HG03139 (cell line): ENCODE data around the gene SLC35F6.

Source experiments
- ATAC-seq: cut with Tn5 transposase; IDR thresholded peaks from one replicate; pipeline ENCODE4 v1.9.1; 2021; ENCODE audit not compliant: unreplicated experiment

Gene SLC35F6

GRCh38 chr2:26816893-26817292, 52.8 kb downstream of the SLC35F6 start:
- ATAC-seq, result no peak

- no peak for ATAC-seq
Observed at GRCh38 chr2:26818255-26818654, 54.2 kb downstream of the SLC35F6 start.

- no peak for ATAC-seq
Observed at GRCh38 chr2:26818972-26819371, 54.9 kb downstream of the SLC35F6 start.

- ATAC-seq, result no peak
Observed at GRCh38 chr2:26820932-26821331, 56.8 kb downstream of the SLC35F6 start.

- ATAC-seq, result no peak
Observed at GRCh38 chr2:26822877-26823276, 58.8 kb downstream of the SLC35F6 start.
